Measurements from ENCODE around the gene GPC3.

GPC3 gene

GRCh38 chrX:133579631-133580030, 405.8 kb downstream of the GPC3 start:
- Histone ChIP-seq H3K9me3 (no peaks in the 10 kb centered on the region), H3K4me1 (ENCODE audit: control insufficient read depth in 1 of 2, insufficient read depth in 1 of 2, low read depth in 1 of 2, low read length in 1 of 2) (no peaks in the 10 kb centered on the region), H3K27ac (no peak overlapping the region), H3K27me3 (no peaks in the 10 kb centered on the region), H3K4me3 (ENCODE audit: low read depth in 1 of 2, low read length in 1 of 2) (no peak overlapping the region), H3K36me3 (no peaks in the 10 kb centered on the region)
- TF ChIP-seq CTCF (IDR thresholded peaks at IDR 0.05): no peak

DNA sequence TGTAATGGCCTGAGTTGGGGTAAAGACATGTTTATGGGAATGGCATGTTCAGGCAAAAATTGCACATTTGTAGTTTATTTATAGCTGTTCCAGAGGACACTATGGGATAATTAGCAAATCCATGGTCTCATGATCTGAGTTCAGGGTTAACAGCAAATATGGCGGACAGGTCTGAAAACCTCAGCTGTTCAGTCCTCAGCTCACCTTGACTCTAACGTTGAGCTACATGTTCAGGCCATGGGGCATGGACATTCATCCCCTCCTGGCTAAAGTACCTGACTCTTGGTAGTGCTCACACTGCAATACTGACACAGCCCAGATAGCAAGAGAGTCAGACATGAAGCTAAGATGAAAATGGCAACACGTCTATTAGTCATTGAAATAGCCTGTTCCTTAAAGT, 408.5 kb downstream of the GPC3 start:
- H3K36me3 ChIP-seq: no peaks in the 10 kb centered on the region
- no peak overlapping the region for H3K4me3 ChIP-seq (ENCODE audit: low read depth in 1 of 2, low read length in 1 of 2)
- TF ChIP-seq CTCF (IDR thresholded peaks at IDR 0.05): no peak
- no peak overlapping the region for H3K27ac ChIP-seq
- H3K4me1 ChIP-seq (ENCODE audit: control insufficient read depth in 1 of 2, insufficient read depth in 1 of 2, low read depth in 1 of 2, low read length in 1 of 2): no peaks in the 10 kb centered on the region
- H3K9me3 ChIP-seq: no peaks in the 10 kb centered on the region
- H3K27me3 ChIP-seq: no peaks in the 10 kb centered on the region

DNA sequence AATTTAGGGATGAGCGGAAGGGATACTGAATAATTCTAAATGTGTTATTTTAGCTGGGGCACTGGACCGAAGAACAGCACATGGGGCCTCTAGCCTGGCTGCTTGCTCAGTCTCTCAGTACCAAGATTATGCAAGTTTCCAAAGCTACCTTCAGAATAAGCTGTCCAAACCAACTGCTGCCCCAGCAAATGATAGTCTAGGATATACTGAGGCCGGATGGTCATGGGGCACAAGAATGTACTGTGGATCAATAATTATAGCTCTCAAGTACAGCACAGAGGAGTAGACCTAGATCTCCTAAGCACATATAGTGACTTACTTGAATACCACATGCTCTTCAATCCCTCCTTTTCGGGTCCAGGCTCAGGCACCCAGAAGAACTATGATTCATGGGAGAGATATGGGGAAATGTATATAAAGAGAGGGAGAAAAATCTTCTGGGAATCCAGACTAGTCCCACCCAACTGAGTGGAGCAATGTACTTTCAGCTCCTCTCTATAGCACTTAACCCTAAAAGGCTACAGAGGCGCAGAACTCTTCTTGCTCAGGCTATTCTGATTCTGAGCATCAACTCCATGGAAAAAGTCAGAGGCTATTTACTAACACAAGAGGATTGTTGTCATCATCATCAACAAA, 409.8 kb downstream of the GPC3 start:
- no peak overlapping the region for H3K4me3 ChIP-seq (ENCODE audit: low read depth in 1 of 2, low read length in 1 of 2)
- TF ChIP-seq CTCF (IDR thresholded peaks at IDR 0.05): no peak
- no peaks in the 10 kb centered on the region for H3K4me1 ChIP-seq (ENCODE audit: control insufficient read depth in 1 of 2, insufficient read depth in 1 of 2, low read depth in 1 of 2, low read length in 1 of 2)
- no peaks in the 10 kb centered on the region for H3K36me3 ChIP-seq
- no peaks in the 10 kb centered on the region for H3K27me3 ChIP-seq
- H3K9me3 ChIP-seq: no peaks in the 10 kb centered on the region
- no peak overlapping the region for H3K27ac ChIP-seq

DNA sequence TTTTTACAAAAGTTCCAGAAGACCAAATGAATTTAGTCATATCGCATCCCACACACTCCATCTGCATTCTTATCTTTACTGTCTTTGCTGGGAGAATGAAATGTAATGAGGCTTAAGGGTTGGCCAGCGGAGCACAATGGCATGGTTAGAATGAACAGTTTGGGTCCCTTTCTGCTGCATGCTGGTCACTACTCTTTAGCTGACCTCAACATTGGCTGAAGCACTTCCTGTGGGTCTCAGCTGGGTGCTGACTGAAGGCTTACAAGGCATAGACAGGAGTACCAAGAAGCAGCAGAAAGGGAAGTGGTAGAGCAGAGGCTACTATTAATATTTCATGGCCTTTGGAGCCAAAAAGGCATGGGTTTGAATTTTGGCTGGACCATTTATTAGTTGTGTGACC, 410.7 kb downstream of the GPC3 start:
- no peaks in the 10 kb centered on the region for H3K9me3 ChIP-seq
- no peaks in the 10 kb centered on the region for H3K27me3 ChIP-seq
- H3K4me1 ChIP-seq (ENCODE audit: control insufficient read depth in 1 of 2, insufficient read depth in 1 of 2, low read depth in 1 of 2, low read length in 1 of 2): no peaks in the 10 kb centered on the region
- no peak overlapping the region for H3K4me3 ChIP-seq (ENCODE audit: low read depth in 1 of 2, low read length in 1 of 2)
- TF ChIP-seq CTCF (IDR thresholded peaks at IDR 0.05): no peak
- no peak overlapping the region for H3K27ac ChIP-seq
- no peaks in the 10 kb centered on the region for H3K36me3 ChIP-seq

DNA sequence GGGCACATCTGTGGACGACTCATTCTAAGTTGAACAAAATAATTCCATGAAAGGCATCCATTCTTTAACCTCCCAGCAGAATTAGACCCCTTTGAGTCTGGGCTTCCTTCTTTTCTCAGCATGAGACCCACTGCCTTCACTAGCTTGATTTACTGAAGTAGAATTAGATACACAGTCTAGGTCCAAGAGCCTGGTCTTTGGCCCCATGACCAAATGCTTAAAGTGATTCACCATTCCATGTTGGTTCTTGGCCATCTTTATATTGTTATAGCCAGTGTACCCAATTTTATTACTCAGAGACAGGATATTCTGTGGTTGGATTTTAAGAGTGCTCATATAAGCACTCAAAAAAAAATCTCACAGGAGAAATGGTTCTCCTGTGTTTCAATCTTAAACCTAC, 414.8 kb downstream of the GPC3 start:
- no peak overlapping the region for H3K4me3 ChIP-seq (ENCODE audit: low read depth in 1 of 2, low read length in 1 of 2)
- no peak for TF ChIP-seq CTCF (IDR thresholded peaks at IDR 0.05)
- no peaks in the 10 kb centered on the region for H3K36me3 ChIP-seq
- no peak overlapping the region for H3K27ac ChIP-seq
- H3K9me3 ChIP-seq: no peaks in the 10 kb centered on the region
- H3K27me3 ChIP-seq: no peaks in the 10 kb centered on the region
- H3K4me1 ChIP-seq (ENCODE audit: control insufficient read depth in 1 of 2, insufficient read depth in 1 of 2, low read depth in 1 of 2, low read length in 1 of 2): no peaks in the 10 kb centered on the region

- H3K4me1 ChIP-seq (ENCODE audit: control insufficient read depth in 1 of 2, insufficient read depth in 1 of 2, low read depth in 1 of 2, low read length in 1 of 2): no peaks in the 10 kb centered on the region
- H3K4me3 ChIP-seq (ENCODE audit: low read depth in 1 of 2, low read length in 1 of 2): no peak overlapping the region
- no peak overlapping the region for H3K27ac ChIP-seq
- no peaks in the 10 kb centered on the region for H3K36me3 ChIP-seq
- no peaks in the 10 kb centered on the region for H3K27me3 ChIP-seq
- H3K9me3 ChIP-seq: no peaks in the 10 kb centered on the region
- TF ChIP-seq CTCF (IDR thresholded peaks at IDR 0.05): no peak
Measured at GRCh38 chrX:133569217-133569616, 416.2 kb downstream of the GPC3 start.
